ENCODE measurements around the gene TUBA4B. TPM values are rescaled to one million over a fixed set of nuclear protein-coding genes. Genes with fewer than 3 reads are reported as not detected.

Gene TUBA4B
- polyA plus RNA-seq, 1 experiment, result not detected

DNA sequence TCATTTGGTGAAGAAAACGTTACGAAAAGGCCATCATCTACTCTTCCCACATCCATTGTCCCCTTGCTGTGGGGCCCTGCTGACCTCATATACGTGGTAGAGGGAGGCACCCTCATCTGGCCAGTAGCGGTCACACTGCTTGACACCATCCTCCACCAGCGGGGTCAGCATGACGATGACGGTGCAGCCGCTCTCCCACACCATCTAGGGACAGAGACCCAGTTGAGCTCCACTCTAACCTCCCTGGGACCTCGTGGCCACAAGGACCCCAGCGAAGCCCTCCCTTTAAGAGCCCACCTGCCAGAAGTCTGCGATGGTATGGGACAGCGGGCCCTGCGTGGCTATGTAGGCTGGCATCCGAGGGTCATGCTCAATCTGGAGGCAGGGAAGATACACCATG lies 43.1 kb downstream of the TUBA4B start:
- H3K36me3 ChIP-seq (ENCODE audit: control insufficient read depth, insufficient read depth, low read length), result no peaks in the 10 kb centered on the region
- POLR2A ChIA-PET, result no interaction called here
- peaks cover 11% of the 10 kb centered on the region for H3K27me3 ChIP-seq (ENCODE audit: control insufficient read depth, insufficient read depth, low read length)
- CTCF ChIA-PET, result interaction anchor here (0.7 to 20.7 kb wide), 16 partner anchors 15 to 202 kb away, joined by 3 to 403 read pairs (median 17); partner anchors contain the start of genes ANKZF1, ATG9A, CNPPD1 and DNAJB2
- no peak overlapping the region for H3K4me3 ChIP-seq (ENCODE audit: low read depth, low read length)
- TF ChIP-seq CTCF (IDR thresholded peaks at IDR 0.05; ENCODE audit: insufficient read depth, low read depth, low read length), result no peak
- no peak for DNase-seq (ENCODE audit: low read depth)

GRCh38 chr2:219296631-219297391 lies 43.8 kb downstream of the TUBA4B start:
- DNase-seq (ENCODE audit: low read depth), result no peak
- Histone ChIP-seq H3K36me3 (ENCODE audit: control insufficient read depth, insufficient read depth, low read length) (no peaks in the 10 kb centered on the region), H3K27me3 (ENCODE audit: control insufficient read depth, insufficient read depth, low read length) (peaks cover 14% of the 10 kb centered on the region), H3K4me3 (ENCODE audit: low read depth, low read length) (no peak overlapping the region)
- CTCF ChIA-PET, result interaction anchor here (1.0 to 20.7 kb wide), 6 partner anchors 16 to 239 kb away, joined by 3 to 403 read pairs (median 34); partner anchors contain the start of genes CNPPD1, DNAJB2, NHEJ1 and SLC23A3
- POLR2A ChIA-PET, result no interaction called here
- no peak for TF ChIP-seq CTCF (IDR thresholded peaks at IDR 0.05; ENCODE audit: insufficient read depth, low read depth, low read length)

DNA sequence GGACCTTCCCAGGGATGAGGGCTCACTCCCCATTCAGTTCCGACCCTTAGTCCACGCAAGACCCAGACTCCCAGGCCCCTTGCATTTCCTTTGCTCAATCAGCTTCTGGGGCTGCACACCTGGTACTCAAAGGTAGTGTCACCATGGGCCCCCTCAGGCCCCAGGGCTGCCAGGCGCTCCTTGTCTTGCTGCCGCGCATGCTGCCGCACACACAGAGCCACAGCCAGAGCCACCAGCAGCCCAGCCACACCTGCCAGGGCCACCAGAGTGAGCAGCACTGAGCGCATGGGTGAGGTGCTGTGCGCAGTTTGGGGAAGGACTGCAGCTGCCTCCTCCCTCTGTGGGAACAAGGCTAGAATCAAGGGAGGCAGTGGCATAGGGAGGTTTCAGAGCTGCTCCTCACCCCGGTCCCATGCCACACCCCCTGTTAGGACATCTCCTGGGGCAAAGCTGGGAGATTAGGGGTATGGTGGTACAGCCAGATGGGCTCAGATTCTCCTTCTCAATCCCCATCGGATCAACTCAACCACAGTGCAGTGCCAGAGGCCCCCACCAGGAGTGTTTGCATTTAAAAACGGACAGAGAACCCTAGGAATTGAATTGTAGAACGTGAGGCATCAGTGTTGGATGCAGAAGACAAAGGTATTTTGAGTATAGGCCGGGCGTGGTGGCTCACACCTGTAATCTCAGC lies 44.9 kb downstream of the TUBA4B start:
- TF ChIP-seq CTCF (IDR thresholded peaks at IDR 0.05; ENCODE audit: insufficient read depth, low read depth, low read length), result 0 out of 2 replicates have a peak, but pooled peaks have one; percentile 21
- ChIA-PET CTCF (interaction anchor here (0.7 to 20.7 kb wide), 14 partner anchors 16 to 240 kb away, joined by 3 to 403 read pairs (median 4); partner anchors contain the start of genes ANKZF1, ATG9A, CNPPD1 and DNAJB2), POLR2A (no interaction called here)
- no peak overlapping the region for H3K4me3 ChIP-seq (ENCODE audit: low read depth, low read length)
- H3K27me3 ChIP-seq (ENCODE audit: control insufficient read depth, insufficient read depth, low read length), result peaks cover 14% of the 10 kb centered on the region
- DNase-seq (ENCODE audit: low read depth), result no peak
- H3K36me3 ChIP-seq (ENCODE audit: control insufficient read depth, insufficient read depth, low read length), result no peaks in the 10 kb centered on the region

DNA sequence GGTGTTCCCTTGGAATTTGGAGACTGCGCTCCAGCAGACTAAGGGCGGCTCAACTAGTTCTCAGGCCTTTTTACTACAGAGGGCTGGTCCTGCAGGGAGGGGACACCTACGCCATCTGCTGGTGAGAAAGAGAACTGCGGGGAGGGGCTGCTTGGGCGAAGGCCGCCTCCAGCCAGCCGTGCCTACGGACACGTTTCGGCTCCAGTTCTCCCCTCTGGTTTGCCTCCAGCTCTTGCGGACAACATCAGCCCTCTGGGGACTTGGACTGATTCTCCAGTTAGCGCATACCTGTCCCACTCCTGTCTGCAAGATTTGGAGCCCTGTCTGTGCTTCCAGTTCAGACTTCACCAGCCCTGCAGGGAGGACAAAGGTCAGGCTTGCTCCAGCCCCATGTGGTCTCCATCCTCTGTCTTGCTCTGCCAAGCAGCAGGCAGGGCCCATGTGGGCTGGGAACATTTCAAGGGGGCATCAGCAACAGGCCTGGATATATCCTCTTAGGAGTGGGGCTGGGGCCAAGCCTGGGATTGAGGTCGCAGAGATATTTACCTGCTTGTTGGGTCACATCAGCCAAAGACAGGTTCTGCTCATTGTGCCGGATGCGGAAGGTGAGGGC lies 45.8 kb downstream of the TUBA4B start:
- TF ChIP-seq CTCF (IDR thresholded peaks at IDR 0.05; ENCODE audit: insufficient read depth, low read depth, low read length), result peak; percentile 99
- H3K4me3 ChIP-seq (ENCODE audit: low read depth, low read length), result no peak overlapping the region
- peaks cover 14% of the 10 kb centered on the region for H3K27me3 ChIP-seq (ENCODE audit: control insufficient read depth, insufficient read depth, low read length)
- no peak for DNase-seq (ENCODE audit: low read depth)
- CTCF ChIA-PET, result interaction anchor here (0.7 to 20.7 kb wide), 26 partner anchors 10 to 224 kb away, joined by 3 to 403 read pairs (median 5); partner anchors contain the start of genes ABCB6, ANKZF1, ATG9A and CNPPD1
- POLR2A ChIA-PET, result interaction anchor here (0.5 kb wide), 1 partner anchor 46 kb away, joined by 5 read pairs; the partner anchor contains the start of gene TUBA4B
- no peaks in the 10 kb centered on the region for H3K36me3 ChIP-seq (ENCODE audit: control insufficient read depth, insufficient read depth, low read length)
